ENCODE data around the gene NUP214.
A peak's percentile ranks its signal among the peaks of the same experiment; 100 is the strongest.
"Not testable (repeated sequence)": the region's sequence is repeated elsewhere in the genome, so short reads cannot be mapped to it uniquely, and the experiment has no call there.

NUP214 gene

DNA sequence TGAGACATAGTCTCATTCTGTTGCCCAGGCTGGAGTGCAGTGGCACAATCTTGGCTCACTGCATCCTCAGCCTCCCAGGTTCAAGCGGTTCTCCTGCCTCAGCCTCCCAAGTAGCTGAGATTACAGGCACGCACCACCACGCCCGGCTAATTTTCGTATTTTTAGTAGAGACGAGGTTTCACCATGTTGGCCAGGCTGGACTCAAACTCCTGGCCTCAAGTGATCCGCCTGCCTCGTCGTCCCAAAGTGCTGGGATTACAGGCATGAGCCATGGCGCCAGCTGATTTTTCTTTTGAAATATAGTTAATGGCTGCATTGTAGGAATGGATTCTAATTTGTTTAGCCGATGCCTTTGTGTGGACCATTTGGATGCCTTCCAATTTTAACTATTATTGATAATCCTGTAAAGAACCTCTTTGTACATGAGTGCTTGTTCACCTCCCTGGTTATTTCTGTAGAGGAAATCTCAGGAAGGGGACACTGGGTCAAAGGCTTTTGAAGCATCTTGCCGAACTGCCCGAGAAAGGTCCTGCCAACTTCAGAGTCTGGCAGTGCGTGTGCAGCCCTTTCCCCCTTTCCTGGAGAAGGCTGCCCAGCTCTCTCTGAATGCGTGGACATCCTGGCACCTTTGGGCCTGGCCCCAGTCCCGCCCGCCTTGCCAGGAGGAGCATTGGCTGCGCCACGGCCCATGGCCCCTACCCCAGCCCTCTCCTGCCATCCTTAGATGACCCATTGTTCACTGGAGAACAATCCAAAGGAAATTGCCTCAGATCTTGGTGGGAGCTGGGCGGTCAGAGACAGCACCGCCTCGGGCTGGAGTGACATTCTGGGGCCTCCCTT is 8.9 kb upstream of the NUP214 start:
- DNase-seq (ENCODE audit: low spot score), result no peak

DNA sequence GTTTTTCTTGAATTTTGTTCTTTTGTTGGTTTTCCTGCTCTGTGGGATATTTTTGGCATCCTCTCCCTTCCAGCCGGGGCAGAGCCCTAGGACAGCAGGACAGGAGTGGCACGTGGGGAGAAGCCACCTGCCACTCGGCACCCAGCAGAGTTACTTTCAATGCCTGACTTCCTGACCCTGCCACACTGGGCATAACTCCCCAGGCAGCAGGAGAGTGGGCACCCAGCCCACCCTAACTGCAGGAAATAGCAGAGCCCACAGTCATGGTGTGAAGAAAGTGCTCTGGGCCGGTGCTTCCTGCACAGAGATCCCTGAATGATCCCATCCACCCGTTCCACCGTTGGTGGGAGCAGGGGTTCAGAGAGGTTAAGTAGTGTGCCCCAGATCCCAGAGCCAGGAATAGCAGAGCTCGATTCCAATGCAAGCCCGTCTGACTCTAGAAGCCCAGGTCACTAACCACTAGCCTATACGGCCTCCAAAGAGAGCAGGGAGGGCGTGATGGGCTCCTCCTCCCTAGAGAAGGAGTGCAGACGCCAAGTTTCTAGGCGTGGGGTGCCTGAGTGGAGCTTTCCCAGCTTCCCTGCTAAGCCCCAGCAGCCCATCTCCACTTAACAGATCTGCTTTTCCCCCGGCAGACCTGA is 8.1 kb upstream of the NUP214 start:
- no peak for DNase-seq (ENCODE audit: low spot score)

- no peak for DNase-seq (ENCODE audit: low spot score)
Measured at GRCh38 chr9:131117762-131118145, 7.6 kb upstream of the NUP214 start.

- no peak for DNase-seq (ENCODE audit: low spot score)
Measured at GRCh38 chr9:131119600-131119999, 5.8 kb upstream of the NUP214 start.

DNA sequence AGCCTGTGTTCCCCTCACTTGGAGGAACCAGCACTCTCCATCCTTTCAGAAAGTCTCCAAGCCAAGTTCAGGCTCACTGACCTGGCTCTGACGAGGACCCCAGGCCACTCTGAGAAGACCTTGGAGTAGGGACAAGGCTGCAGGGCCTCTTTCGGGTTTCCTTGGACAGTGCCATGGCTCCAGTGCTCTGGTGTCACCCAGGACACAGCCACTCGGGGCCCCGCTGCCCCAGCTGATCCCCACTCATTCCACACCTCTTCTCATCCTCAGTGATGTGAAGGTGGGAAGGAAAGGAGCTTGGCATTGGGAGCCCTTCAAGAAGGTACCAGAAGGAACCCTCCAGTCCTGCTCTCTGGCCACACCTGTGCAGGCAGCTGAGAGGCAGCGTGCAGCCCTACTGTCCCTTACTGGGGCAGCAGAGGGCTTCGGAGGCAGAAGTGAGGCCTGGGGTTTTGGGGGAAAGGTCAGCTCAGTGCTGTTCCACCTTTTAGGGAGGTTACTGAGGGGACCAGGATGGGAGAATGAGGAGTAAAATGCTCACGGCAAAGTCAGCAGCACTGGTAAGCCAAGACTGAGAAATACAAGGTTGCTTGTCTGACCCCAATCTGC is 4.7 kb upstream of the NUP214 start:
- DNase-seq (ENCODE audit: low spot score), result no peak

- DNase-seq (ENCODE audit: low spot score), result no peak
Measured at GRCh38 chr9:131121346-131121745, 4.0 kb upstream of the NUP214 start.

- DNase-seq (ENCODE audit: low spot score), result peak; percentile 96
Measured at GRCh38 chr9:131122158-131122557, 3.2 kb upstream of the NUP214 start.

GRCh38 chr9:131125038-131125287 is 423 bp upstream of the NUP214 start:
- no peak for DNase-seq (ENCODE audit: low spot score)

- DNase-seq (ENCODE audit: low spot score), result no peak
Measured at GRCh38 chr9:131126059-131126426, 657 bp downstream of the NUP214 start.

DNA sequence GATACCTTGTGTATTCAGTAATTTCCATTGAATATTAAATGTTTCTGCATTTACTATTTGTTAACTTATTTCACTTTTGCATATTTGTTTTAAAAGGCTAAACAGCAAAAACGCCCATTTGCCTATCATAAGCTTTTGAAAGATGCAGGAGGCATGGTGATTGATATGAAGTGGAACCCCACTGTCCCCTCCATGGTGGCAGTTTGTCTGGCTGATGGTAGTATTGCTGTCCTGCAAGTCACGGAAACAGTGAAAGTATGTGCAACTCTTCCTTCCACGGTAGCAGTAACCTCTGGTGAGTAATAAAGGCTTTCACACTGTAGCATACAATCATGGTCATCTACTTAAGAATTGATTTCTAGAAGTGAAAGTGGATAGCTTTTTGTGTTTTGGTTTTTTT is 3.8 kb downstream of the NUP214 start:
- no peak for DNase-seq (ENCODE audit: low spot score)

GRCh38 chr9:131138676-131139075 is 13.3 kb downstream of the NUP214 start:
- no peak for DNase-seq (ENCODE audit: low spot score)

- DNase-seq (ENCODE audit: low spot score), result no peak
Measured at GRCh38 chr9:131140112-131140511, 14.7 kb downstream of the NUP214 start.

DNA sequence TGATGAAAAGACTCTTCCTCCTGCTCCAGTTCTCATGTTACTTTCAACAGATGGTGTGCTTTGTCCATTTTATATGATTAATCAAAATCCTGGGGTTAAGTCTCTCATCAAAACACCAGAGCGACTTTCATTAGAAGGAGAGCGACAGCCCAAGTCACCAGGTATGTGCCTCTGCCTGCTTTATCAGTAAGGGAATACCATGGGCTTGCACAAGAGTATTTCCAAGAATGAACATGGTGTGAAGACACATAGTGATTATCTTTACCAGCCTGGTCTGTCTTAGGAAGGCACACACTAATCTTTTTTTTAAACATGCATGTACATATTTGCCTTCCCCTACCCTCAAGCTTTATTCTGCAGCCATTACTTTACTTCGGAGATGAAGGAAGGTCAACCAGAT is 15.2 kb downstream of the NUP214 start:
- no peak for DNase-seq (ENCODE audit: low spot score)

GRCh38 chr9:131142160-131142559 is 16.8 kb downstream of the NUP214 start:
- no peak for DNase-seq (ENCODE audit: low spot score)

- DNase-seq (ENCODE audit: low spot score), result no peak
Measured at GRCh38 chr9:131144201-131144600, 18.8 kb downstream of the NUP214 start.

DNA sequence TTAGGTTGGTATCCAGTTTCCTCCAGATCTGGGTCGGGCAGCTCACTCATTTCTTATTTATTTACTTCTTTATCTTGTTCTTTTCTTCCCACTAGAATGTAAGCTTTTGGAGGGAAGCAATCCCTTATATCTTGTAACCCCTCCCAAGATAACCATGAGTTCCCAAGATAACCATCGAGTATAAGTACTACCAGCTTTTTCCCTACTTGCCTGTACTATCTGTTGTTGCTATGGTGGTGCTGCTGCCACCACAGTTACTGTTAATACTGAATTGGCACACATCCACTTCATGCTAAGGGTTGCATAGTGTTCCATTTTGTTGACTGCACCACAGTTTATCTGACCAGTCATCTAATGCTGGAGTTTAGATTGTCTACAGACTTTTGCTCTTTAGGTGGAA is 19.9 kb downstream of the NUP214 start:
- no peak for DNase-seq (ENCODE audit: low spot score)

GRCh38 chr9:131146186-131146585 is 20.8 kb downstream of the NUP214 start:
- no peak for DNase-seq (ENCODE audit: low spot score)

GRCh38 chr9:131148276-131148675 is 22.9 kb downstream of the NUP214 start:
- no peak for DNase-seq (ENCODE audit: low spot score)

DNA sequence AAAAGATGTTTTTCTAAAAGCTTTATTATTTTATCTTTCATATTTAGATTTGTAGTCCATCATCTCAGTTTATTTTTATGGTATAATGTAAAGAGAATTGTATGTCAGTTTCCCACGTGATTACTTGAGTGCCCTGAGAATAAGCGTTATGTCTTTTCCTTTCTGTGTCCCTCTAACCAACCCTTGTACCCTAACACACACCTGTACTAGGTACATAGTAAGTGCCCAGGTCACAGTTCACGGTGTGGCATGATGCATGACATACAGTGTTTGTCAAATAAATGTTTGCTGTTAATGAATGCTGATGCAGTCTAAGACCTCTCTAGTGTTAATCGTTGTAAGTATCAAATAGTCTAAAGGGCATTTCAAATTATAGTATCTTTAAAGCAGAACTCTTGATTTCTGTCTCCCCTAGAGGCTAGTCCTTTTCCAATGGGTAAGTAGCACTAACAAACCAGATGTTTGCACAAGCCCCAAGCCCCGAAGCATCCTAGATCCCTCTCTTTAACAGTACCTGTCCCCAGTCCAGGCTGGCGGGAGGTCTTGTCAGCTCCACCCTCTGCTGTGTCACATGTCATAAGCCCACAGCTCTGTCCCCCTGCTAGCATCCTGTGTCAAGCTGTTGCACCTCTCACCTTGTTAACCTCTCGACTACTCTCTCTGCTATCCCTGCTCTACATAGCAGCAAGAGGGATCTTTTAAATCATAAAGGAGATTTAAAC is 23.7 kb downstream of the NUP214 start:
- DNase-seq (ENCODE audit: low spot score), result no peak

- no peak for DNase-seq (ENCODE audit: low spot score)
Measured at GRCh38 chr9:131149688-131150053, 24.3 kb downstream of the NUP214 start.

DNA sequence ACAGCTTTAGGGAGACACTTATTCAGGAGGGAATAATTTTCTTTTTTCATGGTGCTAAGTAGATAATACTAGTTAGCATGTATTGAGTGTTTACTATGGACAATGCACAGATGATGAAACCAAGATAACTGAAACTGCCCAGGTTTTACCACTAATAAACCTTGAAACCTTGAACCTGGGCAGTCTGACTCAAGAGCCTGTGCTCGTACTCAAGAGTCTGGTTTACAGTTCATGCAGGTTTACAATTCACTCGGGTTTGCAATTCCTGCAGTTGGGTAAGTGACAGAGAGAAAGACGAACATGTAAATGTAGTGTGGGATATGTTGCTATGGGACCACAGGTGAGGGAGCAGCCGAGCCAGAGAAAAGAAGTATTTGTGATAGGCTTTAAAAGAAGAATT is 28.2 kb downstream of the NUP214 start:
- no peak for DNase-seq (ENCODE audit: low spot score)

- not testable (repeated sequence) for DNase-seq (ENCODE audit: low spot score)
Measured at GRCh38 chr9:131158673-131159072, 33.3 kb downstream of the NUP214 start.

All from kidney tubule cell (primary cell).